Measurements from ENCODE around the gene JAG1.

The JAG1 gene

DNA sequence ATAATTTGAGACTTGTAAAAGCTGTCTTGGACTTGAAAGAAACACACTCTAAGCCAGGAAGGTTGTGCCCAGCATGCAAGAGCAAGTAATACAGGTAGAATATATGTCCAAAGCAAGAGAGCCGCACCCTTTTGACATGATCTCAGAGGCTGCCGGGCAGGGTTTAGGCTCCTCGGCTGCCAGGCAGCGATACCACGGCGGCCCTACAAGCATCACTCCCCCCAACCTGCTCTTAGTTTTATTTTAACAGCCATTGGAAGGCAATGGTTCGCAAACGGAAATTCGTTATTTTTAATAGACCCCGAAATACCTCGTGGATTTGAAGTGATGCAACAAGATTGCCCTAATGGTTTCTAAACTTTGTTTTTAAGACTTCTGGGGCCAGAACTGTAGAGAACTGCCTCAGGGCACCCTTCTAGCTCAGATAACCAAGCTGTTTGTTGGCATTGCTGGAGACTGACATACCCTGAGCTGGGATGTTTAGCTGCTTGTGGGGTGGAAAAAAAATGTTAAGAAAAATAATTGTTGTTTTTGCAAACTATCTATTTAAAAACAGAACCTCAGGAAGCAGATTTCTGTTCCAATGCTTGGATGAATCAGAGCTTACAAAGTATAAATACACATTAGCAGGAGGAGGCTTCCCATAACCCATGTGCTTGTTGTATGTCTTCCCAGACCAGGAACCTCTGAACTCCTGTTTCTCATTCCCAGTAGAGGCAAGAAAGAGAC is 39.0 kb downstream of the JAG1 start:
- TF ChIP-seq, protein P1, sequence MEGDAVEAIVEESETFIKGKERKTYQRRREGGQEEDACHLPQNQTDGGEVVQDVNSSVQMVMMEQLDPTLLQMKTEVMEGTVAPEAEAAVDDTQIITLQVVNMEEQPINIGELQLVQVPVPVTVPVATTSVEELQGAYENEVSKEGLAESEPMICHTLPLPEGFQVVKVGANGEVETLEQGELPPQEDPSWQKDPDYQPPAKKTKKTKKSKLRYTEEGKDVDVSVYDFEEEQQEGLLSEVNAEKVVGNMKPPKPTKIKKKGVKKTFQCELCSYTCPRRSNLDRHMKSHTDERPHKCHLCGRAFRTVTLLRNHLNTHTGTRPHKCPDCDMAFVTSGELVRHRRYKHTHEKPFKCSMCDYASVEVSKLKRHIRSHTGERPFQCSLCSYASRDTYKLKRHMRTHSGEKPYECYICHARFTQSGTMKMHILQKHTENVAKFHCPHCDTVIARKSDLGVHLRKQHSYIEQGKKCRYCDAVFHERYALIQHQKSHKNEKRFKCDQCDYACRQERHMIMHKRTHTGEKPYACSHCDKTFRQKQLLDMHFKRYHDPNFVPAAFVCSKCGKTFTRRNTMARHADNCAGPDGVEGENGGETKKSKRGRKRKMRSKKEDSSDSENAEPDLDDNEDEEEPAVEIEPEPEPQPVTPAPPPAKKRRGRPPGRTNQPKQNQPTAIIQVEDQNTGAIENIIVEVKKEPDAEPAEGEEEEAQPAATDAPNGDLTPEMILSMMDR (IDR thresholded peaks at IDR 0.05): no peak
- H3K27ac ChIP-seq: no peak overlapping the region
- H3K4me1 ChIP-seq: peaks cover 16% of the 10 kb centered on the region

DNA sequence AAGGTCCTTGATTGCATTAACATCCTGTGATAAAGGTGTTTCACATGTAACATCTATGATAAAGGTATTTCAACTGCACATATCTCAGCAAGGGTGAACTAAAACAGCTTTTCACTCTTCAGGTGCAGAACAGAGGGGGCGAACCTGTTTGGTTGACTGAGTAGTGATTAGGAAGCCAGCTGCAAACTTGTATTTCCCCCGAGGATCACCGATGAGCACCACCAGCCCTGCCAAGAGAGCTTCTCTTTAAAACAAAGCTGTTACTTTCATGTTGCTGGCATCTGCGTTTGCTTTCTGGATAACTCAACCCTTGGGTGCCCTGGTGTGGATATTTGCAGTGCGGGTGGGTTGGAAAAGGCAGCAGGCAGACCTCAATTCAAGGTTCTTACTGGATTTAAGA is 39.6 kb downstream of the JAG1 start:
- no peak overlapping the region for H2AFZ ChIP-seq
- H3K27ac ChIP-seq: no peak overlapping the region
- H3K4me3 ChIP-seq (ENCODE audit: low read depth, low read length): no peak overlapping the region
- H3K79me2 ChIP-seq: no peaks in the 10 kb centered on the region
- TF ChIP-seq, protein P1 (IDR thresholded peaks at IDR 0.05): no peak
- H3K27me3 ChIP-seq (ENCODE audit: control insufficient read depth, insufficient read depth, low read length): no peaks in the 10 kb centered on the region
- no peak overlapping the region for H3K4me2 ChIP-seq (ENCODE audit: low read length)
- no peak overlapping the region for H3K9ac ChIP-seq
- no peaks in the 10 kb centered on the region for H3K36me3 ChIP-seq (ENCODE audit: control insufficient read depth, insufficient read depth, low read length)
- H3K9me3 ChIP-seq (ENCODE audit: control insufficient read depth, low read length): no peaks in the 10 kb centered on the region
- peaks cover 10% of the 10 kb centered on the region for H3K4me1 ChIP-seq

More for the DNA sequence above, 39.0 kb downstream of the JAG1 start:
- Histone ChIP-seq H3K4me3 (ENCODE audit: low read depth, low read length) (no peak overlapping the region), H3K79me2 (no peaks in the 10 kb centered on the region), H3K9me3 (ENCODE audit: control insufficient read depth, low read length) (no peaks in the 10 kb centered on the region), H3K9ac (no peak overlapping the region), H2AFZ (no peak overlapping the region), H3K4me2 (ENCODE audit: low read length) (no peak overlapping the region), H3K27me3 (ENCODE audit: control insufficient read depth, insufficient read depth, low read length) (no peaks in the 10 kb centered on the region), H3K36me3 (ENCODE audit: control insufficient read depth, insufficient read depth, low read length) (no peaks in the 10 kb centered on the region)

DNA sequence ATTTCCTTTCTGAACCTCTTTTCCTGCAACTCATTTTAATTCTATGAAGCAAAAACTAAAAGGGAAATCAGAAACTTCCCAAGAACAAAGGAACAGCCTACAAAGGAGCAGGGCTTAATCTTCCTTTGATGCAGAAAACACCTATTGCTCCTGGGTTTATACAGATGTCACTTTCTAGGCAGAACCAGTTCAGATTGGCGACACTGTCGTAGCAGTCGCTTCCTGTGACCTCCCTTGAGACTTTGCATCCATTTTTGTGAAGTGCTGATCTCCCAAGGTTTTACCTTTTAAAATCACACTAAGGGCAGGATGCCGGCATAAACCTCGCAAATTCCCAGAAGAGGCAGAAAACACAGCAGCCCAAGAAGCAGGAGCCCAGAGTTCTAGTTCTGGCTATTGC is 40.1 kb downstream of the JAG1 start:
- TF ChIP-seq, protein P1 (IDR thresholded peaks at IDR 0.05): no peak
- Histone ChIP-seq H3K27me3 (ENCODE audit: control insufficient read depth, insufficient read depth, low read length) (no peaks in the 10 kb centered on the region), H3K9ac (no peak overlapping the region), H3K27ac (no peak overlapping the region), H3K4me1 (peaks cover 10% of the 10 kb centered on the region), H3K79me2 (no peaks in the 10 kb centered on the region), H3K4me3 (ENCODE audit: low read depth, low read length) (no peak overlapping the region), H3K4me2 (ENCODE audit: low read length) (no peak overlapping the region), H3K9me3 (ENCODE audit: control insufficient read depth, low read length) (no peaks in the 10 kb centered on the region), H3K36me3 (ENCODE audit: control insufficient read depth, insufficient read depth, low read length) (no peaks in the 10 kb centered on the region), H2AFZ (no peak overlapping the region)

DNA sequence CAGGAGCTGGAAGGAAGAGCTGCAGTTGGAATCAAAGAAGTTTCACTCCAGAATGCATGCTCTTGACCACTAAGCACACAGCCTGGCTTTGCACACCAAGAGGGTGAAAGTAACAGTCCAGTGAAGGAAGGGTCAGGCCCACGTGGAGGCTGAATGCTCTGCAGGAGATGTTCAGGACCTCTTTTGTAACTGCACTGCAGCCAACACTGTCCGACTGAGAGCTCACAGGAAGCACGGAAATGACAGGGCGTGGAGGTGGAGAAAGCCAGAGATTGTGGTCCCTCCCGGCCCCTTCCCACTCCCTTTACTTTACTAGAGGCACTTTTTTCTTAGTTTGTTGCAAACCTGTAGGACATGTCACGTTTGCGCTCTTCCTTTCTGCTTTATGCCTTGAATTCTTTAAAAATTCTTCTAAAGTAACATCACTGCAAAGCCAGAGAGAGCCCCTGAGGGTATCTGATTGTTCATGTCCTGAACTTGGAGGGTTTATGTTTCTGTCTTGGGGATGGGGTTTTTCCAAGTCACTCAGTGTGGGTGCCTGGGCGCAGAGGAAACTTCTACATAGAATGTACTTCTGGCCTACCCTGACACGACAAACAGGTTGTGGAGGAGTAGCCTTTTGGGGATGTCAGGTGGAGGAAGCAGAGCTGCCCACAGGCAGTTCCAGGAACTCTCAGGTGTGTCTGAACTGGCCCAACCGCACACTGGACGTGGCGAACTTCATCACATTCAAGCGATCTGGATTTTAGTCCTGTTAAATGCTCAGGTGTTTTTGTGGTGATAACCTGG is 40.9 kb downstream of the JAG1 start:
- H3K9me3 ChIP-seq (ENCODE audit: control insufficient read depth, low read length): no peaks in the 10 kb centered on the region
- no peaks in the 10 kb centered on the region for H3K27me3 ChIP-seq (ENCODE audit: control insufficient read depth, insufficient read depth, low read length)
- no peaks in the 10 kb centered on the region for H3K36me3 ChIP-seq (ENCODE audit: control insufficient read depth, insufficient read depth, low read length)
- peaks cover 10% of the 10 kb centered on the region for H3K4me1 ChIP-seq
- H3K27ac ChIP-seq: no peak overlapping the region
- no peak overlapping the region for H2AFZ ChIP-seq
- H3K79me2 ChIP-seq: no peaks in the 10 kb centered on the region
- no peak overlapping the region for H3K4me3 ChIP-seq (ENCODE audit: low read depth, low read length)
- TF ChIP-seq, protein P1 (IDR thresholded peaks at IDR 0.05): no peak
- H3K9ac ChIP-seq: no peak overlapping the region
- no peak overlapping the region for H3K4me2 ChIP-seq (ENCODE audit: low read length)
